ENCODE measurements around the gene COL27A1. TPM values are rescaled to one million over a fixed set of nuclear protein-coding genes. Genes with fewer than 3 reads are reported as not detected.

The COL27A1 gene
- polyA plus RNA-seq, 2 of the 4 experiments (the other 2 are of a cell fraction), result 6.9 to 20.6 TPM

GRCh38 chr9:114112778-114113584, 42.4 kb upstream of the COL27A1 start:
- POLR2A ChIA-PET, result no interaction called here
- no peak overlapping the region for H3K4me2 ChIP-seq
- H3K4me1 ChIP-seq, result peaks cover 29% of the 10 kb centered on the region
- peak in 1 of 2 experiments; percentile 23 for DNase-seq (ENCODE audit: low read depth in 1 of 2, low spot score in 1 of 2)
- H3K9me3 ChIP-seq, result no peaks in the 10 kb centered on the region
- no peak for TF ChIP-seq RFX5 (IDR thresholded peaks at IDR 0.05)
- no peak for TF ChIP-seq GATA3 (IDR thresholded peaks at IDR 0.05; ENCODE audit: borderline replicate concordance)
- TF ChIP-seq TP53 (CRISPR knock-in tag; IDR thresholded peaks at IDR 0.05), result no peak
- peak; percentile 56 for TF ChIP-seq ZFP36 (IDR thresholded peaks at IDR 0.05; ENCODE audit: borderline replicate concordance, partially characterized antibody)
- no peak for TF ChIP-seq CEBPB (IDR thresholded peaks at IDR 0.05)
- no peak for FAIRE-seq
- CTCF ChIA-PET, result interaction anchor here (1.4 to 3.6 kb wide), 6 partner anchors 17 to 178 kb away, joined by 3 to 12 read pairs (median 7); partner anchors contain the start of gene COL27A1
- peak in 1 of 2 experiments; percentile 10; a peak in 1 of 6 replicates for ATAC-seq
- WGBS (ENCODE audit: missing lambda C conversion rate), result 62% methylated on average over 8 of the region's 10 CpGs
- H3K4me3 ChIP-seq, result no peak overlapping the region
- H3K27ac ChIP-seq, result peak overlapping the region; percentile 16 to 57; a peak in 4 of 6 replicates

- ChIA-PET POLR2A (no interaction called here), CTCF (interaction anchor here (1.3 to 3.6 kb wide), 2 partner anchors 31 to 377 kb away, joined by 3 to 12 read pairs; no protein-coding TSS in a partner anchor)
- Histone ChIP-seq H3K4me2 (no peak overlapping the region), H3K4me3 (no peak overlapping the region), H3K27ac (no peak overlapping the region), H3K9me3 (no peaks in the 10 kb centered on the region), H3K4me1 (peaks cover 23% of the 10 kb centered on the region)
- no peak for TF ChIP-seq RFX5 (IDR thresholded peaks at IDR 0.05)
- TF ChIP-seq MYC (IDR thresholded peaks at IDR 0.05; ENCODE audit: borderline replicate concordance, low read length), result no peak
- TF ChIP-seq ZFP36 (IDR thresholded peaks at IDR 0.05; ENCODE audit: borderline replicate concordance, partially characterized antibody), result no peak
- ATAC-seq (peak in 1 of 2 experiments; percentile 20; a peak in 1 of 6 replicates), DNase-seq (ENCODE audit: low read depth in 1 of 2, low spot score in 1 of 2) (no peak), FAIRE-seq (no peak)
- WGBS (ENCODE audit: missing lambda C conversion rate), result 27% methylated on average over 2 of the region's 2 CpGs
These were observed 41.0 kb upstream of the COL27A1 start for GRCh38 chr9:114114364-114114763.

- Histone ChIP-seq H3K9me3 (no peaks in the 10 kb centered on the region), H3K4me2 (no peak overlapping the region), H3K4me1 (peaks cover 12% of the 10 kb centered on the region), H3K4me3 (no peak overlapping the region), H3K27ac (0 out of 6 replicates have a peak overlapping the region, but pooled peaks of 1 of the 2 experiments have one; percentile 29)
- ChIA-PET CTCF (interaction anchor here (1.1 to 6.1 kb wide), 7 partner anchors 8 to 378 kb away, joined by 3 to 54 read pairs (median 5); no protein-coding TSS in a partner anchor), POLR2A (no interaction called here)
- FAIRE-seq (no peak), ATAC-seq (no peak), DNase-seq (ENCODE audit: low read depth in 1 of 2, low spot score in 1 of 2) (no peak)
- 82% methylated on average over 8 of the region's 9 CpGs for WGBS (ENCODE audit: missing lambda C conversion rate)
- no peak for TF ChIP-seq HOXB13 (CRISPR knock-in tag; IDR thresholded peaks at IDR 0.05; ENCODE audit: low read depth)
- TF ChIP-seq POLR2AphosphoS2 (conservative IDR thresholded peaks at IDR 0.05; ENCODE audit: low read length), result no peak
- no peak for TF ChIP-seq NFE2L2 (conservative IDR thresholded peaks at IDR 0.05; ENCODE audit: low read length)
- no peak for TF ChIP-seq HEYL (CRISPR knock-in tag; IDR thresholded peaks at IDR 0.05)
- no peak for TF ChIP-seq ZSCAN20 (CRISPR knock-in tag; IDR thresholded peaks at IDR 0.05)
- no peak for TF ChIP-seq TFCP2L1 (CRISPR knock-in tag; IDR thresholded peaks at IDR 0.05)
These were observed 39.6 kb upstream of the COL27A1 start for GRCh38 chr9:114115654-114116125.

GRCh38 chr9:114116126-114116747, 39.1 kb upstream of the COL27A1 start:
- ChIA-PET CTCF (interaction anchor here (1.0 to 6.1 kb wide), 7 partner anchors 9 to 175 kb away, joined by 3 to 54 read pairs (median 5); no protein-coding TSS in a partner anchor), POLR2A (no interaction called here)
- 0 out of 6 replicates have a peak overlapping the region, but pooled peaks of 1 of the 2 experiments have one; percentile 29 for H3K27ac ChIP-seq
- WGBS (ENCODE audit: missing lambda C conversion rate), result 76% methylated on average over 10 of the region's 12 CpGs
- no peaks in the 10 kb centered on the region for H3K9me3 ChIP-seq
- FAIRE-seq, result no peak
- DNase-seq (ENCODE audit: low read depth in 1 of 2, low spot score in 1 of 2), result no peak
- ATAC-seq, result no peak
- no peak overlapping the region for H3K4me3 ChIP-seq
- no peak overlapping the region for H3K4me2 ChIP-seq
- peaks cover 11% of the 10 kb centered on the region for H3K4me1 ChIP-seq
- no peak for TF ChIP-seq CHD2 (IDR thresholded peaks at IDR 0.05; ENCODE audit: low read length, partially characterized antibody)
- no peak for TF ChIP-seq ZSCAN20 (CRISPR knock-in tag; IDR thresholded peaks at IDR 0.05)
- TF ChIP-seq BHLHE40 (IDR thresholded peaks at IDR 0.05; ENCODE audit: low read depth, low read length), result no peak
- no peak for TF ChIP-seq JUNB (IDR thresholded peaks at IDR 0.05)
- TF ChIP-seq HOXB5 (CRISPR knock-in tag; IDR thresholded peaks at IDR 0.05), result no peak
- no peak for TF ChIP-seq PHF8 (IDR thresholded peaks at IDR 0.05; ENCODE audit: borderline replicate concordance, low read depth)
- no peak for TF ChIP-seq ZC3H11A (IDR thresholded peaks at IDR 0.05)
- no peak for TF ChIP-seq TFCP2L1 (CRISPR knock-in tag; IDR thresholded peaks at IDR 0.05)
- TF ChIP-seq NR3C1 (IDR thresholded peaks at IDR 0.05), result no peak
- TF ChIP-seq USF2 (IDR thresholded peaks at IDR 0.05), result no peak
- TF ChIP-seq RAD21 (conservative IDR thresholded peaks at IDR 0.05 in 1 of 2, IDR thresholded peaks at IDR 0.05 in 1 of 2), result no peak
- TF ChIP-seq CBX8 (IDR thresholded peaks at IDR 0.05), result no peak
- no peak for TF ChIP-seq FOSB (CRISPR knock-in tag; IDR thresholded peaks at IDR 0.05)
- TF ChIP-seq CEBPB (IDR thresholded peaks at IDR 0.05), result no peak
- no peak for TF ChIP-seq EP300 (IDR thresholded peaks at IDR 0.05)

All from A549 (cell line).